SH-SY5Y (cell line): ENCODE data around the gene NAGK.

Experiments
- GATA2 ChIP-seq: IDR thresholded peaks from 2 replicates; pipeline ENCODE4 v1.6.1; 2011; ENCODE audit warnings: mild to moderate bottlenecking, low read depth, low read length
- GATA3 ChIP-seq: IDR thresholded peaks from 2 replicates; pipeline ENCODE4 v1.6.1; 2011; ENCODE audit warnings: low read depth, mild to moderate bottlenecking, low read length, moderate library complexity

DNA sequence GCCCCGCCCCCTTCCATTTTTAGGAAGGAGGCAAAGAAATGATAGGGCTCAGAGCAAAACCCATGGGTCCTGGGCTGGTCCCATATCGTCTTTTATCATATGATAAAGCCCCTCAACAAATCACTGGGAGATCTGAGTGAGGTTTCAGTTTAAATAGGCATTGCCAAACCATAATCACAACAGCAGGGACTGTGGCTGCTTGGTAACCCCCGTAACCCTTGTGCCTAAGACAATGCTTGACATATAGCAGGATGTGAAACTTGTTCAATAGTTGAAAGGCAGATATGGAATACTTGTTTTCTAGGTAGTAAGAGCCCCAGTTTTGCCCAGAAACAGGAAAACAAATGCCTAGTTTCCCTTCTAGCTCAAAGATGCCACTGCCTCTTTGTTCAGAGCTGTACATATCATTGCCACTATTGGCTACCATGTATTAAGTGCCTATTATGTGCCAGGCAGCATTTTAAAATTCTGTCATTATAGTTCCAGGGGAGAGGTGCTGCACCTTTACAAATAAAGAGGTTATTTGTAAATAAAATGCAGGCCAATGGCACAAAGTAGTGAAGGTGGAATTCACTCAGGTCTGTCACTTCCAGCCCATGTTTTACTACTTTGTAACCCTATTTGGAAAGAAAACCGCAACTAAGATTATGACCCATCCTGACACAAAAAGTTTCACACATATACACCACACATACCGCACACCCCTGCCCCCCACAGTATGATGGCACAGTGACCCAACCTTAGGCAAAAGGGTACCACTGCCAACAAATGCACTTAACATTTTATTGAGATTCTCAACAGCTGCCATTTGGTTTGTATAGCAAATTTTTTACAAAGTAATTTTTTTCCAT, 14.2 kb downstream of the NAGK start:
- no peak for TF ChIP-seq GATA2
- TF ChIP-seq GATA3 = no peak
